Glomerular endothelial cell (primary cell): ENCODE data around the gene C11orf21. TPM values are rescaled to one million over a fixed set of nuclear protein-coding genes. Genes with fewer than 3 reads are reported as not detected.

ENCODE experiments used
- DNase-seq: peaks from one replicate; pipeline ENCODE4 v3.0.0-alpha.2; 2011; ENCODE audit warnings: low read depth, low spot score; ENCODE audit errors: extremely low read depth
- total RNA-seq: library from RNA; depleted of rRNA; stranded (reverse); fragments of >200 nt; gene quantifications from 2 replicates; pipeline ENCODE4 v1.2.3, GENCODE V29; 2015

The C11orf21 gene
- total RNA-seq, 1 donor from 2014 or later, result not detected

GRCh38 chr11:2273311-2273710 is 28.4 kb downstream of the C11orf21 start:
- DNase-seq, result no peak

- no peak for DNase-seq
These were observed 28.8 kb downstream of the C11orf21 start for GRCh38 chr11:2272946-2273280.

- no peak for DNase-seq
These were observed 29.3 kb downstream of the C11orf21 start for GRCh38 chr11:2272228-2272945.

- no peak for DNase-seq
These were observed 30.1 kb downstream of the C11orf21 start for GRCh38 chr11:2271327-2272227.

- DNase-seq, result no peak
These were observed 30.7 kb downstream of the C11orf21 start for GRCh38 chr11:2271077-2271326.

GRCh38 chr11:2270322-2271076 is 31.2 kb downstream of the C11orf21 start, which contains the start of gene ASCL2:
ASCL2 (minus strand) TSS chr11:2270588; CDS start chr11:2270332, 256 bp downstream.
- no peak for DNase-seq

- no peak for DNase-seq
These were observed 32.0 kb downstream of the C11orf21 start for GRCh38 chr11:2269601-2270321.

- DNase-seq, result no peak
These were observed 32.8 kb downstream of the C11orf21 start for GRCh38 chr11:2268729-2269600.

GRCh38 chr11:2267851-2268728 is 33.6 kb downstream of the C11orf21 start:
- DNase-seq, result no peak

- DNase-seq, result no peak
These were observed 34.3 kb downstream of the C11orf21 start for GRCh38 chr11:2267306-2267850.

GRCh38 chr11:2266586-2267305 is 35.0 kb downstream of the C11orf21 start:
- DNase-seq, result no peak

- no peak for DNase-seq
These were observed 35.7 kb downstream of the C11orf21 start for GRCh38 chr11:2265854-2266585.

GRCh38 chr11:2265396-2265795 is 36.3 kb downstream of the C11orf21 start:
- DNase-seq, result no peak

- DNase-seq, result no peak
These were observed 37.2 kb downstream of the C11orf21 start for GRCh38 chr11:2264366-2265053.

GRCh38 chr11:2263724-2264360 is 37.9 kb downstream of the C11orf21 start:
- DNase-seq, result no peak

GRCh38 chr11:2263071-2263565 is 38.6 kb downstream of the C11orf21 start:
- DNase-seq, result no peak
